ENCODE measurements around the gene FGD5.

Gene FGD5

DNA sequence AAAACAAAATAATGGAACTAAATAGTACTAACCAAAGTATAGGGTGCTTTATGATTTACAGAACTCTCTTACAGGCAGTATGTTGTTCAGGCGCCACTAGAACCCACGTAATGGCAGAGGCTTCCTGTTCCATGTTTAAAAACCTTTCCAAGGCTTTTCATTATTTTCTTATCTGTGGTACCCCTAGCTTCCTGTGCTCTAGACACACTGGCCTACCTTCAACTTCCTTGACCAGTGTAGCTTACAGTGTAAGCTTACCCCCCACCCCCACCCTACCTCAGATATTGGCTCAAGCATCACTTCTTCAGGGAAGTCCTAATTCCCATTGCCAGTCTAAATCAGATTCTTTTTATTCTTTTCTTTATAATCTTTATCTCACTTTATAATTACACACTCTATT is 131.5 kb downstream of the FGD5 start:
- no peaks in the 10 kb centered on the region for H3K27me3 ChIP-seq (replicated peaks; ENCODE audit: insufficient read depth, low read length)
- TF ChIP-seq EZH2phosphoT487 (IDR thresholded peaks at IDR 0.05; ENCODE audit: low read length) (no peak), EZH2 (optimal IDR thresholded peaks at IDR 0.05; ENCODE audit: low read depth, low read length) (no peak)
- TF ChIP-seq, protein P1, sequence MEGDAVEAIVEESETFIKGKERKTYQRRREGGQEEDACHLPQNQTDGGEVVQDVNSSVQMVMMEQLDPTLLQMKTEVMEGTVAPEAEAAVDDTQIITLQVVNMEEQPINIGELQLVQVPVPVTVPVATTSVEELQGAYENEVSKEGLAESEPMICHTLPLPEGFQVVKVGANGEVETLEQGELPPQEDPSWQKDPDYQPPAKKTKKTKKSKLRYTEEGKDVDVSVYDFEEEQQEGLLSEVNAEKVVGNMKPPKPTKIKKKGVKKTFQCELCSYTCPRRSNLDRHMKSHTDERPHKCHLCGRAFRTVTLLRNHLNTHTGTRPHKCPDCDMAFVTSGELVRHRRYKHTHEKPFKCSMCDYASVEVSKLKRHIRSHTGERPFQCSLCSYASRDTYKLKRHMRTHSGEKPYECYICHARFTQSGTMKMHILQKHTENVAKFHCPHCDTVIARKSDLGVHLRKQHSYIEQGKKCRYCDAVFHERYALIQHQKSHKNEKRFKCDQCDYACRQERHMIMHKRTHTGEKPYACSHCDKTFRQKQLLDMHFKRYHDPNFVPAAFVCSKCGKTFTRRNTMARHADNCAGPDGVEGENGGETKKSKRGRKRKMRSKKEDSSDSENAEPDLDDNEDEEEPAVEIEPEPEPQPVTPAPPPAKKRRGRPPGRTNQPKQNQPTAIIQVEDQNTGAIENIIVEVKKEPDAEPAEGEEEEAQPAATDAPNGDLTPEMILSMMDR (IDR thresholded peaks at IDR 0.05; ENCODE audit: low read length): no peak
- peaks cover 13% of the 10 kb centered on the region for H3F3A ChIP-seq (ENCODE audit: insufficient read depth, low read length)
- DNase-seq: no peak
- H3K79me2 ChIP-seq (ENCODE audit: low read length): peaks cover 82% of the 10 kb centered on the region
- H3K4me2 ChIP-seq (ENCODE audit: low read depth, low read length): no peak overlapping the region
- no peaks in the 10 kb centered on the region for H3K36me3 ChIP-seq (replicated peaks; ENCODE audit: insufficient read depth, low read length)
- H3K4me1 ChIP-seq (ENCODE audit: low read length): peaks cover 13% of the 10 kb centered on the region
- H3K9ac ChIP-seq (ENCODE audit: low read length): no peak overlapping the region
- H3K9me2 ChIP-seq (replicated peaks; ENCODE audit: insufficient read depth, low read length): no peaks in the 10 kb centered on the region
- no peak overlapping the region for H2AFZ ChIP-seq (ENCODE audit: low read length)
- H3K9me3 ChIP-seq (replicated peaks; ENCODE audit: insufficient read depth, low read length): no peaks in the 10 kb centered on the region
- no peaks in the 10 kb centered on the region for H4K20me1 ChIP-seq (ENCODE audit: insufficient read depth, low read length)
- H3K27ac ChIP-seq (ENCODE audit: low read length): no peak overlapping the region
- no peak overlapping the region for H3K4me3 ChIP-seq (ENCODE audit: low read length)

DNA sequence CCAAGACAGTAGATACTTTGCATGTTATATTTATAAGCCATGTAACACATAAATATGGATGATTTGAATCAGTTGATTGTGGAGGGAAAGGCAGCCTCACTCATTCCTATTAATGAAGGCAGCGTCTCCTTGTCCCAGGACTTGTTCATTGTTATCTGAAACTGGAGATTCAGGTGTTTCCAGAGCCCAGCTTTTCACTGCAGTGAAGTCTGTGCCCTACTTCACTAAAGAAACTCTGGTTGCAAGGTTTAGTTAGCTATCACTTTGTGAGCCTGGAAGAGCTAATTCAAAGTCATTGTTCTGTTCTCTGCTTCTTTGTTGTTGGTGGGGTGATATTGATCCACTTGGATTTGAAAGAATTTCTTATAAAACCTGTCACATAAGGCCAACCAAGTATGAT is 138.4 kb downstream of the FGD5 start:
- TF ChIP-seq, protein P1 (IDR thresholded peaks at IDR 0.05; ENCODE audit: low read length): no peak
- TF ChIP-seq EZH2 (optimal IDR thresholded peaks at IDR 0.05; ENCODE audit: low read depth, low read length) (no peak), EZH2phosphoT487 (IDR thresholded peaks at IDR 0.05; ENCODE audit: low read length) (no peak)
- Histone ChIP-seq H2AFZ (ENCODE audit: low read length) (no peak overlapping the region), H3K27ac (ENCODE audit: low read length) (no peak overlapping the region), H3K4me2 (ENCODE audit: low read depth, low read length) (no peak overlapping the region), H3K9me3 (replicated peaks; ENCODE audit: insufficient read depth, low read length) (no peaks in the 10 kb centered on the region), H3F3A (ENCODE audit: insufficient read depth, low read length) (peaks cover 9% of the 10 kb centered on the region; the same call in 1 of the 2 replicates), H3K9me2 (replicated peaks; ENCODE audit: insufficient read depth, low read length) (no peaks in the 10 kb centered on the region), H4K20me1 (ENCODE audit: insufficient read depth, low read length) (no peaks in the 10 kb centered on the region), H3K79me2 (ENCODE audit: low read length) (peaks cover 88% of the 10 kb centered on the region), H3K36me3 (replicated peaks; ENCODE audit: insufficient read depth, low read length) (0 out of 2 replicates have a peak, but pooled peaks cover 7% of the 10 kb centered on the region), H3K4me3 (ENCODE audit: low read length) (no peak overlapping the region), H3K27me3 (replicated peaks; ENCODE audit: insufficient read depth, low read length) (no peaks in the 10 kb centered on the region), H3K4me1 (ENCODE audit: low read length) (peaks cover 15% of the 10 kb centered on the region; the same call in 1 of the 2 replicates), H3K9ac (ENCODE audit: low read length) (no peak overlapping the region)
- DNase-seq: no peak

DNA sequence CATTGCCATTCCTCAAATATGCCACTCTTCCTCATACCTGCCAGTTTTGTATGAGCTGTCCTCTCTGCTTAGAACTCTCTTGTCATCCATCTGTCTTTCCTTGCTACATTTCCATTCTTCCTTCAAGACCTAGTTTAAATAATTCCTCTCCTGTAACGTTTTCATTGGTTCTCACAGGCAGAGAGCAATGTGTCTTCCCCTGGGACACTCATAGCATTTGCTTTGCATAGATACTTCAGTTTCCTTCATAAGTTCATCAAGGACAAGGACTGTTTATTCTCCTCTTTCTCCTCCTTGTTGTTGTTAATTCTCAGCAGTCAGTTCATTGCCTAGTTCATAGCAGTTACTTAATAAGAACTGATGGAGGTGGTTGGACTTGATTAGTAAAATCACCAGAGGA is 139.2 kb downstream of the FGD5 start:
- no peaks in the 10 kb centered on the region for H4K20me1 ChIP-seq (ENCODE audit: insufficient read depth, low read length)
- TF ChIP-seq EZH2phosphoT487 (IDR thresholded peaks at IDR 0.05; ENCODE audit: low read length) (no peak), EZH2 (optimal IDR thresholded peaks at IDR 0.05; ENCODE audit: low read depth, low read length) (no peak)
- TF ChIP-seq, protein P1 (IDR thresholded peaks at IDR 0.05; ENCODE audit: low read length): no peak
- H3K4me1 ChIP-seq (ENCODE audit: low read length): peaks cover 15% of the 10 kb centered on the region; the same call in 1 of the 2 replicates
- peaks cover 9% of the 10 kb centered on the region; the same call in 1 of the 2 replicates for H3F3A ChIP-seq (ENCODE audit: insufficient read depth, low read length)
- no peak overlapping the region for H3K4me3 ChIP-seq (ENCODE audit: low read length)
- H3K4me2 ChIP-seq (ENCODE audit: low read depth, low read length): no peak overlapping the region; the same call in 1 of the 2 replicates
- peaks cover 88% of the 10 kb centered on the region for H3K79me2 ChIP-seq (ENCODE audit: low read length)
- H2AFZ ChIP-seq (ENCODE audit: low read length): no peak overlapping the region
- H3K9ac ChIP-seq (ENCODE audit: low read length): no peak overlapping the region
- H3K9me2 ChIP-seq (replicated peaks; ENCODE audit: insufficient read depth, low read length): no peaks in the 10 kb centered on the region
- H3K27ac ChIP-seq (ENCODE audit: low read length): no peak overlapping the region
- no peaks in the 10 kb centered on the region for H3K9me3 ChIP-seq (replicated peaks; ENCODE audit: insufficient read depth, low read length)
- no peaks in the 10 kb centered on the region for H3K27me3 ChIP-seq (replicated peaks; ENCODE audit: insufficient read depth, low read length)
- DNase-seq: no peak
- 0 out of 2 replicates have a peak, but pooled peaks cover 7% of the 10 kb centered on the region for H3K36me3 ChIP-seq (replicated peaks; ENCODE audit: insufficient read depth, low read length)
